ENCODE data around the gene MYH9. TPM values are rescaled to one million over a fixed set of nuclear protein-coding genes. Genes with fewer than 3 reads are reported as not detected.

MYH9 gene
- total and polyA plus RNA-seq, 2 experiments from 2014 or later: 58.4 to 233 TPM

DNA sequence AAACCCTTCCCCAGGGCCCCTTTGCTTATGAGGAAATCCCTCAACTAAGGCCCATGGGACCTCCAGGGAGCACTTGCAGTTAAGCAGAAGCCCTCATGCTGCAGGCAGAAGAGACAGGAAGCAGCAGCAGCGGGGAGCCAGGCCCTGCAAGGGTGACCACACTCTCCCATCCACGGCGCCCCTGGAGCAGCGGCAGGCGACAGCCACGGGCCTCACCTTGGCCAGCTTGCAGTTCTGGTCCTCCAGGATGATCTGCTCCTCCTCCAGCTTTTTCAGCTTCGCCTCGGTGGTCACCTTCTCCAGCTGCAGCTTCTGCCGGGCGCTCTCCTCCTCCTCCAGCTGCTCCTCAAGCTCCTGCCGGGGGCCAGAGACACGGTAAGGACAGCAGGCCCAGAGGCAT, 87.9 kb downstream of the MYH9 start:
- Histone ChIP-seq H3K36me3 (ENCODE audit: insufficient read depth) (peaks cover 69% of the 10 kb centered on the region), H2AFZ (no peak overlapping the region), H3K9me2 (ENCODE audit: insufficient read depth) (no peaks in the 10 kb centered on the region), H3K4me2 (no peak overlapping the region), H3F3A (replicated peaks; ENCODE audit: low read depth) (peaks cover 13% of the 10 kb centered on the region; the same call in 1 of the 2 replicates), H3K4me1 (ENCODE audit: insufficient read depth) (no peaks in the 10 kb centered on the region), H3K79me2 (replicated peaks; ENCODE audit: insufficient read depth) (peaks cover 3% of the 10 kb centered on the region; the same call in 1 of the 2 replicates), H4K20me1 (replicated peaks; ENCODE audit: insufficient read depth) (peaks cover 11% of the 10 kb centered on the region), H3K4me3 (no peak overlapping the region), H3K27ac (ENCODE audit: low read depth) (no peak overlapping the region), H3K27me3 (ENCODE audit: insufficient read depth) (no peaks in the 10 kb centered on the region)
- DNase-seq (ENCODE audit: low spot score) (no peak), ATAC-seq (no peak)
- Mint-ChIP-seq H3K27ac (no peak overlapping the region), H3K4me3 (no peak overlapping the region), H3K36me3 (ENCODE audit: low read depth) (peaks cover 95% of the 10 kb centered on the region), H3K9me3 (no peaks in the 10 kb centered on the region), H3K4me1 (no peaks in the 10 kb centered on the region; the same call in 2 of the 3 replicates), H3K27me3 (ENCODE audit: insufficient read depth, low read depth, poor library complexity) (peaks cover 9% of the 10 kb centered on the region)
- TF ChIP-seq, protein P1, sequence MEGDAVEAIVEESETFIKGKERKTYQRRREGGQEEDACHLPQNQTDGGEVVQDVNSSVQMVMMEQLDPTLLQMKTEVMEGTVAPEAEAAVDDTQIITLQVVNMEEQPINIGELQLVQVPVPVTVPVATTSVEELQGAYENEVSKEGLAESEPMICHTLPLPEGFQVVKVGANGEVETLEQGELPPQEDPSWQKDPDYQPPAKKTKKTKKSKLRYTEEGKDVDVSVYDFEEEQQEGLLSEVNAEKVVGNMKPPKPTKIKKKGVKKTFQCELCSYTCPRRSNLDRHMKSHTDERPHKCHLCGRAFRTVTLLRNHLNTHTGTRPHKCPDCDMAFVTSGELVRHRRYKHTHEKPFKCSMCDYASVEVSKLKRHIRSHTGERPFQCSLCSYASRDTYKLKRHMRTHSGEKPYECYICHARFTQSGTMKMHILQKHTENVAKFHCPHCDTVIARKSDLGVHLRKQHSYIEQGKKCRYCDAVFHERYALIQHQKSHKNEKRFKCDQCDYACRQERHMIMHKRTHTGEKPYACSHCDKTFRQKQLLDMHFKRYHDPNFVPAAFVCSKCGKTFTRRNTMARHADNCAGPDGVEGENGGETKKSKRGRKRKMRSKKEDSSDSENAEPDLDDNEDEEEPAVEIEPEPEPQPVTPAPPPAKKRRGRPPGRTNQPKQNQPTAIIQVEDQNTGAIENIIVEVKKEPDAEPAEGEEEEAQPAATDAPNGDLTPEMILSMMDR (conservative IDR thresholded peaks at IDR 0.05; ENCODE audit: low read depth in 2 of 2): no peak
- TF ChIP-seq ZNF331 (CRISPR knock-in tag; IDR thresholded peaks at IDR 0.05; ENCODE audit: low read depth): no peak
- TF ChIP-seq JUNB (IDR thresholded peaks at IDR 0.05; ENCODE audit: unreplicated experiment): no peak
- TF ChIP-seq ZNF114 (CRISPR knock-in tag; IDR thresholded peaks at IDR 0.05): no peak
- no peak for TF ChIP-seq STAT1 (IDR thresholded peaks at IDR 0.05; ENCODE audit: unreplicated experiment)
- no peak for TF ChIP-seq POLR2AphosphoS5 (IDR thresholded peaks at IDR 0.05; ENCODE audit: low read depth)
- TF ChIP-seq EZH2 (IDR thresholded peaks at IDR 0.05; ENCODE audit: low read depth, unreplicated experiment): no peak
- no peak for TF ChIP-seq NANOG (IDR thresholded peaks at IDR 0.05; ENCODE audit: borderline replicate concordance)
- no peak for TF ChIP-seq REST (IDR thresholded peaks at IDR 0.05; ENCODE audit: unreplicated experiment)
- TF ChIP-seq EZH2phosphoT487 (IDR thresholded peaks at IDR 0.05; ENCODE audit: unreplicated experiment): no peak
- no peak for TF ChIP-seq CREB1 (CRISPR knock-in tag; IDR thresholded peaks at IDR 0.05; ENCODE audit: low read depth)
- TF ChIP-seq ETS1 (IDR thresholded peaks at IDR 0.05): no peak
- no peak for TF ChIP-seq ZNF462 (CRISPR knock-in tag; IDR thresholded peaks at IDR 0.05)
